ENCODE data around the gene TJP1. TPM values are rescaled to one million over a fixed set of nuclear protein-coding genes. Genes with fewer than 3 reads are reported as not detected.
"Not testable (repeated sequence)": the region's sequence is repeated elsewhere in the genome, so short reads cannot be mapped to it uniquely, and the experiment has no call there.

TJP1 gene
- total and polyA plus RNA-seq, 3 experiments from 2014 or later, result not detected

GRCh38 chr15:29681166-29681845 lies 141.0 kb downstream of the TJP1 start:
- POLR2A ChIA-PET, result no interaction called here
- H3K36me3 Mint-ChIP-seq, result no peaks in the 10 kb centered on the region
- no peak for DNase-seq
- H3K4me1 Mint-ChIP-seq, result no peaks in the 10 kb centered on the region
- Histone ChIP-seq H3K4me1 (ENCODE audit: insufficient read depth, low read length) (no peaks in the 10 kb centered on the region), H3K27ac (ENCODE audit: low read depth, low read length) (no peak overlapping the region), H3K4me3 (ENCODE audit: low read length) (no peak overlapping the region), H3K9me3 (ENCODE audit: low read length) (no peaks in the 10 kb centered on the region), H3K36me3 (ENCODE audit: insufficient read depth, low read length) (no peaks in the 10 kb centered on the region), H3K27me3 (ENCODE audit: insufficient read depth, low read length, poor library complexity, severe bottlenecking) (no peaks in the 10 kb centered on the region)
- H3K27me3 Mint-ChIP-seq, result peaks cover 3 to 15% of the 10 kb centered on the region in 2 donors
- H3K27ac Mint-ChIP-seq, result no peak overlapping the region
- peaks cover 0 to under 1% (median 0%) of the 10 kb centered on the region in 5 donors for H3K9me3 Mint-ChIP-seq
- CTCF ChIA-PET, result no interaction called here
- H3K4me3 Mint-ChIP-seq, result no peak overlapping the region

- H3K27ac ChIP-seq (ENCODE audit: low read depth, low read length), result no peak overlapping the region
- ChIA-PET CTCF (no interaction called here), POLR2A (no interaction called here)
- no peaks in the 10 kb centered on the region for H3K27me3 ChIP-seq (ENCODE audit: insufficient read depth, low read length, poor library complexity, severe bottlenecking)
- Mint-ChIP-seq H3K9me3 (no peaks in the 10 kb centered on the region), H3K4me1 (no peaks in the 10 kb centered on the region), H3K27ac (no peak overlapping the region), H3K4me3 (no peak overlapping the region), H3K36me3 (no peaks in the 10 kb centered on the region), H3K27me3 (peaks cover 3 to 16% of the 10 kb centered on the region in 2 donors)
- H3K4me1 ChIP-seq (ENCODE audit: insufficient read depth, low read length), result no peaks in the 10 kb centered on the region
- no peaks in the 10 kb centered on the region for H3K9me3 ChIP-seq (ENCODE audit: low read length)
- H3K36me3 ChIP-seq (ENCODE audit: insufficient read depth, low read length), result no peaks in the 10 kb centered on the region
- no peak for DNase-seq
- no peak overlapping the region for H3K4me3 ChIP-seq (ENCODE audit: low read length)
These were observed 141.7 kb downstream of the TJP1 start for GRCh38 chr15:29680465-29681165.

- H3K36me3 Mint-ChIP-seq, result no peaks in the 10 kb centered on the region
- H3K27me3 Mint-ChIP-seq, result peaks cover 10 to 22% of the 10 kb centered on the region in 2 donors
- no peak overlapping the region for H3K4me3 Mint-ChIP-seq
- POLR2A ChIA-PET, result no interaction called here
- Histone ChIP-seq H3K27me3 (ENCODE audit: insufficient read depth, low read length, poor library complexity, severe bottlenecking) (no peaks in the 10 kb centered on the region), H3K9me3 (ENCODE audit: low read length) (no peaks in the 10 kb centered on the region), H3K36me3 (ENCODE audit: insufficient read depth, low read length) (no peaks in the 10 kb centered on the region), H3K4me3 (ENCODE audit: low read length) (no peak overlapping the region), H3K4me1 (ENCODE audit: insufficient read depth, low read length) (no peaks in the 10 kb centered on the region), H3K27ac (ENCODE audit: low read depth, low read length) (no peak overlapping the region)
- CTCF ChIA-PET, result no interaction called here
- no peak overlapping the region for H3K27ac Mint-ChIP-seq
- H3K4me1 Mint-ChIP-seq, result no peaks in the 10 kb centered on the region
- no peak for DNase-seq
- peaks cover 0 to 4% (median 0%) of the 10 kb centered on the region in 5 donors for H3K9me3 Mint-ChIP-seq
These were observed 143.7 kb downstream of the TJP1 start for GRCh38 chr15:29678504-29679034.

GRCh38 chr15:29677871-29678461 lies 144.3 kb downstream of the TJP1 start:
- ChIA-PET POLR2A (no interaction called here), CTCF (no interaction called here)

GRCh38 chr15:29677455-29677854 lies 144.8 kb downstream of the TJP1 start:
- peaks cover 0 to 9% (median 3%) of the 10 kb centered on the region in 5 donors for H3K9me3 Mint-ChIP-seq
- H3K4me3 ChIP-seq (ENCODE audit: low read length), result no peak overlapping the region
- H3K36me3 ChIP-seq (ENCODE audit: insufficient read depth, low read length), result no peaks in the 10 kb centered on the region
- H3K4me1 ChIP-seq (ENCODE audit: insufficient read depth, low read length), result no peaks in the 10 kb centered on the region
- H3K9me3 ChIP-seq (ENCODE audit: low read length), result no peaks in the 10 kb centered on the region
- H3K36me3 Mint-ChIP-seq, result no peaks in the 10 kb centered on the region
- no peak overlapping the region for H3K4me3 Mint-ChIP-seq
- H3K4me1 Mint-ChIP-seq, result no peaks in the 10 kb centered on the region
- no peak for DNase-seq
- CTCF ChIA-PET, result no interaction called here
- H3K27me3 Mint-ChIP-seq, result peaks cover 14 to 33% of the 10 kb centered on the region in 2 donors
- no peaks in the 10 kb centered on the region for H3K27me3 ChIP-seq (ENCODE audit: insufficient read depth, low read length, poor library complexity, severe bottlenecking)
- POLR2A ChIA-PET, result no interaction called here
- H3K27ac Mint-ChIP-seq, result no peak overlapping the region
- no peak overlapping the region for H3K27ac ChIP-seq (ENCODE audit: low read depth, low read length)

More at GRCh38 chr15:29677871-29678461, 144.3 kb downstream of the TJP1 start:
- H3K27ac ChIP-seq (ENCODE audit: low read depth, low read length), result no peak overlapping the region
- no peaks in the 10 kb centered on the region for H3K4me1 Mint-ChIP-seq
- no peaks in the 10 kb centered on the region for H3K9me3 ChIP-seq (ENCODE audit: low read length)
- H3K36me3 Mint-ChIP-seq, result no peaks in the 10 kb centered on the region
- no peaks in the 10 kb centered on the region for H3K36me3 ChIP-seq (ENCODE audit: insufficient read depth, low read length)
- H3K27me3 ChIP-seq (ENCODE audit: insufficient read depth, low read length, poor library complexity, severe bottlenecking), result no peaks in the 10 kb centered on the region
- H3K4me1 ChIP-seq (ENCODE audit: insufficient read depth, low read length), result no peaks in the 10 kb centered on the region
- no peak for DNase-seq
- H3K9me3 Mint-ChIP-seq, result peaks cover 0 to 9% (median 0%) of the 10 kb centered on the region in 5 donors
- H3K4me3 ChIP-seq (ENCODE audit: low read length), result no peak overlapping the region
- peak overlapping the region in 1 of 8 donors; percentile 29 for H3K27ac Mint-ChIP-seq
- peaks cover 14 to 28% of the 10 kb centered on the region in 2 donors for H3K27me3 Mint-ChIP-seq
- H3K4me3 Mint-ChIP-seq, result no peak overlapping the region

GRCh38 chr15:29676961-29677402 lies 145.3 kb downstream of the TJP1 start:
- no peak for DNase-seq
- Mint-ChIP-seq H3K36me3 (no peaks in the 10 kb centered on the region), H3K27ac (no peak overlapping the region), H3K4me1 (no peaks in the 10 kb centered on the region), H3K27me3 (peaks cover 14 to 34% of the 10 kb centered on the region in 2 donors), H3K4me3 (no peak overlapping the region), H3K9me3 (peaks cover 0 to 9% (median 3%) of the 10 kb centered on the region in 5 donors)
- H3K9me3 ChIP-seq (ENCODE audit: low read length), result no peaks in the 10 kb centered on the region
- POLR2A ChIA-PET, result no interaction called here
- H3K27me3 ChIP-seq (ENCODE audit: insufficient read depth, low read length, poor library complexity, severe bottlenecking), result no peaks in the 10 kb centered on the region
- CTCF ChIA-PET, result no interaction called here
- H3K36me3 ChIP-seq (ENCODE audit: insufficient read depth, low read length), result no peaks in the 10 kb centered on the region
- H3K27ac ChIP-seq (ENCODE audit: low read depth, low read length), result no peak overlapping the region
- no peak overlapping the region for H3K4me3 ChIP-seq (ENCODE audit: low read length)
- no peaks in the 10 kb centered on the region for H3K4me1 ChIP-seq (ENCODE audit: insufficient read depth, low read length)

- H3K27me3 ChIP-seq (ENCODE audit: insufficient read depth, low read length, poor library complexity, severe bottlenecking); H3K27ac ChIP-seq (ENCODE audit: low read depth, low read length); H3K36me3 Mint-ChIP-seq; H3K4me3 ChIP-seq (ENCODE audit: low read length); H3K9me3 Mint-ChIP-seq; H3K27ac Mint-ChIP-seq; DNase-seq; CTCF ChIA-PET; H3K4me1 Mint-ChIP-seq; H3K9me3 ChIP-seq (ENCODE audit: low read length); H3K4me1 ChIP-seq (ENCODE audit: insufficient read depth, low read length); H3K4me3 Mint-ChIP-seq; H3K36me3 ChIP-seq (ENCODE audit: insufficient read depth, low read length); POLR2A ChIA-PET: not testable (repeated sequence)
- peaks cover 14 to 34% of the 10 kb centered on the region in 2 donors for H3K27me3 Mint-ChIP-seq
These were observed 145.8 kb downstream of the TJP1 start for GRCh38 chr15:29676374-29676960.

GRCh38 chr15:29675791-29676301 lies 146.4 kb downstream of the TJP1 start:
- POLR2A ChIA-PET, result no interaction called here
- H3K27me3 ChIP-seq (ENCODE audit: insufficient read depth, low read length, poor library complexity, severe bottlenecking), result no peaks in the 10 kb centered on the region
- Mint-ChIP-seq H3K9me3 (peaks cover 0 to 9% (median 3%) of the 10 kb centered on the region in 5 donors), H3K4me1 (no peaks in the 10 kb centered on the region), H3K36me3 (no peaks in the 10 kb centered on the region), H3K4me3 (no peak overlapping the region), H3K27ac (no peak overlapping the region), H3K27me3 (peaks cover 16 to 34% of the 10 kb centered on the region in 2 donors)
- DNase-seq, result no peak
- H3K36me3 ChIP-seq (ENCODE audit: insufficient read depth, low read length), result no peaks in the 10 kb centered on the region
- no peaks in the 10 kb centered on the region for H3K9me3 ChIP-seq (ENCODE audit: low read length)
- CTCF ChIA-PET, result no interaction called here
- no peak overlapping the region for H3K27ac ChIP-seq (ENCODE audit: low read depth, low read length)
- H3K4me3 ChIP-seq (ENCODE audit: low read length), result no peak overlapping the region
- no peaks in the 10 kb centered on the region for H3K4me1 ChIP-seq (ENCODE audit: insufficient read depth, low read length)
